ENCODE results near the gene IFT20. TPM values are rescaled to one million over a fixed set of nuclear protein-coding genes. Genes with fewer than 3 reads are reported as not detected.
"Not testable (repeated sequence)": the region's sequence is repeated elsewhere in the genome, so short reads cannot be mapped to it uniquely, and the experiment has no call there.

Gene IFT20
- total RNA-seq, 2 donors from 2014 or later, result 37.4 to 38.4 TPM

DNA sequence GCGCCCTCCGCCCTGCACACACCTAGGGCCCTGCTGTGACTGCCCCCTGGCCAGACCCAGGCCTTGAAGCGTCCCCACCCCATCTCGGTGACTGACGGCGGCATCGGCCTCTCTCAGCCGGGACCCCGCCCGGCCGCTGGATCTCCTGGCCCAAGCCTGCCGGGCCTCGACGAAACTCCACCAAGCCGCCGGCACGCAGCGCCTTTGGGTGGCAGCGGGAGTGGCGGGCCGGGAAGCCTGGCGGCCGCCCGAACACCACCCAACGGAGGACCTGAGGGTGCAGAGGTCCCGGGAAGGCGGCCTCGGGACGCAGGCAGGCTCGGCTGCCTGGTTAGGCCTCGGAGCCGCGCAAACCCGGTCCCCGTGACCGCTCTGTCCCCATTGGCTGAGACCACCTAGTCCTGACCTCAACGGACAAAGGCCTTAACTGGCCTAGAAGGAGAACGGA is 28.3 kb downstream of the IFT20 start:
- Histone ChIP-seq H3K4me1 (ENCODE audit: control insufficient read depth in 1 of 2, low read depth in 2 of 2) (no peaks in the 10 kb centered on the region), H3K9me3 (no peaks in the 10 kb centered on the region), H3K4me3 (no peak overlapping the region), H3K27me3 (replicated peaks; ENCODE audit: insufficient read depth) (no peaks in the 10 kb centered on the region), H3K36me3 (no peaks in the 10 kb centered on the region), H3K27ac (no peak overlapping the region)
- DNase-seq (ENCODE audit: low spot score), result no peak
- TF ChIP-seq, protein P1, sequence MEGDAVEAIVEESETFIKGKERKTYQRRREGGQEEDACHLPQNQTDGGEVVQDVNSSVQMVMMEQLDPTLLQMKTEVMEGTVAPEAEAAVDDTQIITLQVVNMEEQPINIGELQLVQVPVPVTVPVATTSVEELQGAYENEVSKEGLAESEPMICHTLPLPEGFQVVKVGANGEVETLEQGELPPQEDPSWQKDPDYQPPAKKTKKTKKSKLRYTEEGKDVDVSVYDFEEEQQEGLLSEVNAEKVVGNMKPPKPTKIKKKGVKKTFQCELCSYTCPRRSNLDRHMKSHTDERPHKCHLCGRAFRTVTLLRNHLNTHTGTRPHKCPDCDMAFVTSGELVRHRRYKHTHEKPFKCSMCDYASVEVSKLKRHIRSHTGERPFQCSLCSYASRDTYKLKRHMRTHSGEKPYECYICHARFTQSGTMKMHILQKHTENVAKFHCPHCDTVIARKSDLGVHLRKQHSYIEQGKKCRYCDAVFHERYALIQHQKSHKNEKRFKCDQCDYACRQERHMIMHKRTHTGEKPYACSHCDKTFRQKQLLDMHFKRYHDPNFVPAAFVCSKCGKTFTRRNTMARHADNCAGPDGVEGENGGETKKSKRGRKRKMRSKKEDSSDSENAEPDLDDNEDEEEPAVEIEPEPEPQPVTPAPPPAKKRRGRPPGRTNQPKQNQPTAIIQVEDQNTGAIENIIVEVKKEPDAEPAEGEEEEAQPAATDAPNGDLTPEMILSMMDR (IDR thresholded peaks at IDR 0.05), result no peak
- ATAC-seq (ENCODE audit: insufficient number of reproducible peaks, low FRiP score, low read depth), result no peak

- ATAC-seq (ENCODE audit: insufficient number of reproducible peaks, low FRiP score, low read depth) (no peak), DNase-seq (ENCODE audit: low spot score) (no peak)
- TF ChIP-seq, protein P1 (IDR thresholded peaks at IDR 0.05), result no peak
- Histone ChIP-seq H3K9me3 (no peaks in the 10 kb centered on the region), H3K4me3 (no peak overlapping the region), H3K4me1 (ENCODE audit: control insufficient read depth in 1 of 2, low read depth in 2 of 2) (no peaks in the 10 kb centered on the region), H3K27me3 (replicated peaks; ENCODE audit: insufficient read depth) (no peaks in the 10 kb centered on the region), H3K36me3 (no peaks in the 10 kb centered on the region), H3K27ac (no peak overlapping the region)
These were observed 36.8 kb downstream of the IFT20 start for GRCh38 chr17:28298449-28298848.

- DNase-seq (ENCODE audit: low spot score) (no peak), ATAC-seq (ENCODE audit: insufficient number of reproducible peaks, low FRiP score, low read depth) (no peak)
- Histone ChIP-seq H3K27me3 (replicated peaks; ENCODE audit: insufficient read depth) (no peaks in the 10 kb centered on the region), H3K27ac (no peak overlapping the region), H3K4me1 (ENCODE audit: control insufficient read depth in 1 of 2, low read depth in 2 of 2) (no peaks in the 10 kb centered on the region), H3K9me3 (no peaks in the 10 kb centered on the region), H3K36me3 (no peaks in the 10 kb centered on the region), H3K4me3 (no peak overlapping the region)
- TF ChIP-seq, protein P1 (IDR thresholded peaks at IDR 0.05), result no peak
These were observed 39.3 kb downstream of the IFT20 start for GRCh38 chr17:28295677-28296578.

DNA sequence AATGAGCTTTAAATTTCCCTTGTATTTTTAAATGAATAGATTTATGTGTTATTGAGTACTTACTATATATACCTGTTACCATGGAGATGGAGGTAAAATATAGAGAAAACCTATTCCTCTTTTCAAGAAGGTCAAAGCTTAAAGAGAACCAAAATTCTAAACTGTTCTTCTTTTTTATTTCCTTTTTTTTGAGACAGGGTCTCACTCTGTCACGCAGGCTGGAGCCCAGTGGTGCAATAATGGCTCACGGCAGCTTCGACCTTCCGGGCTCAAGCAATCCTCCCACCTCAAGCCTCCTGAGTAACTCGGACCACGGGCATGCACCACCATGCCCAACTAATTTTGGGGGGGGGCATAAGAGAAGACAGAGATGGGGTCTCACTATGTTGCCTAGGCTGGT is 41.3 kb downstream of the IFT20 start:
- Histone ChIP-seq H3K9me3 (no peaks in the 10 kb centered on the region), H3K36me3 (no peaks in the 10 kb centered on the region), H3K4me1 (ENCODE audit: control insufficient read depth in 1 of 2, low read depth in 2 of 2) (no peaks in the 10 kb centered on the region), H3K27me3 (replicated peaks; ENCODE audit: insufficient read depth) (no peaks in the 10 kb centered on the region), H3K27ac (no peak overlapping the region), H3K4me3 (no peak overlapping the region)
- TF ChIP-seq, protein P1 (IDR thresholded peaks at IDR 0.05), result no peak
- no peak for ATAC-seq (ENCODE audit: insufficient number of reproducible peaks, low FRiP score, low read depth)
- DNase-seq (ENCODE audit: low spot score), result no peak

GRCh38 chr17:28292878-28293277 is 42.4 kb downstream of the IFT20 start:
- ATAC-seq (ENCODE audit: insufficient number of reproducible peaks, low FRiP score, low read depth); H3K27ac ChIP-seq; H3K4me3 ChIP-seq; H3K36me3 ChIP-seq; H3K4me1 ChIP-seq (ENCODE audit: control insufficient read depth in 1 of 2, low read depth in 2 of 2); H3K9me3 ChIP-seq; DNase-seq (ENCODE audit: low spot score); H3K27me3 ChIP-seq (replicated peaks; ENCODE audit: insufficient read depth): not testable (repeated sequence)

Data from thoracic aorta (tissue), 2 donors.